Right atrium auricular region (tissue), 2 donors: ENCODE data around the gene SSX2B. TPM values are rescaled to one million over a fixed set of nuclear protein-coding genes. Genes with fewer than 3 reads are reported as not detected.
"Not testable (repeated sequence)": the region's sequence is repeated elsewhere in the genome, so short reads cannot be mapped to it uniquely, and the experiment has no call there.

Experiments used
- DNase-seq: peaks from one replicate; pipeline ENCODE4 v3.0.0-alpha.2; 2019; ENCODE audit warnings: low spot score
- H3K27ac ChIP-seq, 2 donors: fragments of 200-600 bp; sonication (generic); 1 replicate in 1 of 2; 2 replicates in 1 of 2; pipeline ENCODE4 v1.5.1; 2016 to 2019
- H3K27me3 ChIP-seq, 2 donors: fragments of 200-600 bp; sonication (generic); one replicate each; pipeline versions ENCODE4 v1.5.1 to v1.6.0; 2017 to 2019
- H3K36me3 ChIP-seq: fragments of 200-600 bp; sonication (generic); one replicate; pipeline ENCODE4 v1.5.1; 2016
- H3K4me1 ChIP-seq, 2 donors: fragments of 200-600 bp; sonication (generic); one replicate each; pipeline versions ENCODE4 v1.5.1 to v1.6.0; 2017 to 2019
- H3K4me3 ChIP-seq, 2 donors: fragments of 200-600 bp; sonication (generic); 1 replicate in 1 of 2; 2 replicates in 1 of 2; pipeline ENCODE4 v1.5.1; 2017 to 2019; ENCODE audit warnings: mild to moderate bottlenecking in 1 of 2, moderate library complexity in 1 of 2
- H3K9me3 ChIP-seq, 2 donors: fragments of 200-600 bp; sonication (generic); one replicate each; pipeline ENCODE4 v1.5.1; 2019
- total RNA-seq, 2 donors: library from RNA; depleted of rRNA; stranded (reverse); fragments of >200 nt; gene quantifications; one replicate each; pipeline ENCODE4 v1.1.0, GENCODE V29; 2016

SSX2B gene, protein sequence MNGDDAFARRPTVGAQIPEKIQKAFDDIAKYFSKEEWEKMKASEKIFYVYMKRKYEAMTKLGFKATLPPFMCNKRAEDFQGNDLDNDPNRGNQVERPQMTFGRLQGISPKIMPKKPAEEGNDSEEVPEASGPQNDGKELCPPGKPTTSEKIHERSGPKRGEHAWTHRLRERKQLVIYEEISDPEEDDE
- total RNA-seq: not detected

DNA sequence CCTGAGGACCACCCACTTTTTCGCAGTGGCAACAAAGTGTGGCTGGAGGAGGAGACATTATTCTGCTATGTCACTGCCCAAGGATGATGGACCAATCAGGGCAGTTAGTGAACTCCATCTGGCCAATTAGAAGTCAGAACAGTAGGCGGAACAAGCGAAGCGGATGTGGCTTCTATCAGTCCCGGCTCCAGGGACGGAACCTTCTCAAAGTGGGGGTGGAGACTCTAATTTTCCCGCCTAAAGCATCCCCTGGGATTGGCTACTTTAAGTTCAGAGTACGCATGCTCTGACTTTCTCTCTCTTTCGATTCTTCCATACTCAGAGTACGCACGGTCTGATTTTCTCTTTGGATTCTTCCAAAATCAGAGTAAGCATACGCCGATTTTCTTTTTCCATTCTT lies at the start of gene SSX2B:
Gene SSX2B, plus strand, starts transcription at position 301 of the 400 bp plus-strand sequence. CDS start 1,429 bp downstream, outside the sequence.
- H3K9me3 ChIP-seq, H3K36me3 ChIP-seq, H3K27me3 ChIP-seq, DNase-seq, H3K4me3 ChIP-seq, H3K27ac ChIP-seq, H3K4me1 ChIP-seq: not testable (repeated sequence)

DNA sequence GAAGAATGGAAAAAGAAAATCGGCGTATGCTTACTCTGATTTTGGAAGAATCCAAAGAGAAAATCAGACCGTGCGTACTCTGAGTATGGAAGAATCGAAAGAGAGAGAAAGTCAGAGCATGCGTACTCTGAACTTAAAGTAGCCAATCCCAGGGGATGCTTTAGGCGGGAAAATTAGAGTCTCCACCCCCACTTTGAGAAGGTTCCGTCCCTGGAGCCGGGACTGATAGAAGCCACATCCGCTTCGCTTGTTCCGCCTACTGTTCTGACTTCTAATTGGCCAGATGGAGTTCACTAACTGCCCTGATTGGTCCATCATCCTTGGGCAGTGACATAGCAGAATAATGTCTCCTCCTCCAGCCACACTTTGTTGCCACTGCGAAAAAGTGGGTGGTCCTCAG lies 44.0 kb upstream of the SSX2B start, which contains the start of gene SSX2:
Gene SSX2, minus strand, starts transcription at position 101 of the 400 bp plus-strand sequence. CDS start 1,429 bp downstream, outside the sequence.
- not testable (repeated sequence) for H3K27ac ChIP-seq, H3K4me3 ChIP-seq, H3K36me3 ChIP-seq, H3K4me1 ChIP-seq, H3K27me3 ChIP-seq, DNase-seq, H3K9me3 ChIP-seq

DNA sequence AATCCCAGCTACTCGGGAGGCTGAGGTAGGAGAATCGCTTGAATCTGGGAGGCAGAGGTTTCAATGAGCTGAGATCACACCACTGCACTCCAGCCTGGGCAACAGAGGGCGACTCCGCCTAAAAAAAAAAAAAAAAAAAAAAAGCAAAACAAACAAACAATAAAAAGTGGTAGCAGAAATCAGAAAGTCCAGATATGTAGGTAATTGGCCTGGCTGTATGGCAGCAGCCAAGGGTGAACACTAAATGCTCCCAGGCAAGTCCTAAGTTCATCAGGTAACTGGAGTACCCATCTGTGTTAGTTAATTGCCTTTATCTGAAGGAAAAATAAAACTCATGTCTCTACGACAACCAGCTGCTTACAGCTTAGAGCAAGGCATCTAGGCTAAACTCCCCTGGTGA lies 14.9 kb downstream of the SSX2B start:
- not testable (repeated sequence) for DNase-seq, H3K9me3 ChIP-seq, H3K4me1 ChIP-seq, H3K36me3 ChIP-seq, H3K4me3 ChIP-seq, H3K27ac ChIP-seq, H3K27me3 ChIP-seq

DNA sequence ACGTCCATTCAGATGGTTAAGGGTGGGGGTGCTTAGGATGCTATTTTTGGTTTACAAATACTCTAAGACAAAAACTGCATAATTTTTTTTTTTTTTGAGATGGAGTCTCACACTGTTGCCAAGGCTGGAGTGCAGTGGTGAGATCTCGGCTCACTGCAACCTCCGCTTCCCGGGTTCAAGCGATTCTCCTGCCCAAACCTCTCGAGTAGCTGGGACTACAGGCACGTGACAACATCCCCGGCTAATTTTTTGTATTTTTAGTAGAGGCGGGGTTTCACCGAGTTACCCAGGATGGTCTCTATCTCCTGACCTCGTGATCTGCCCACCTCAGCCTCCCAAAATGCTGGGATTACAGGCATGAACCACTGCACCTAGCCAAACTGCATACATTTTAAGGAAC lies 22.5 kb downstream of the SSX2B start:
- not testable (repeated sequence) for H3K36me3 ChIP-seq, H3K4me1 ChIP-seq, H3K4me3 ChIP-seq, DNase-seq, H3K27ac ChIP-seq, H3K27me3 ChIP-seq, H3K9me3 ChIP-seq

DNA sequence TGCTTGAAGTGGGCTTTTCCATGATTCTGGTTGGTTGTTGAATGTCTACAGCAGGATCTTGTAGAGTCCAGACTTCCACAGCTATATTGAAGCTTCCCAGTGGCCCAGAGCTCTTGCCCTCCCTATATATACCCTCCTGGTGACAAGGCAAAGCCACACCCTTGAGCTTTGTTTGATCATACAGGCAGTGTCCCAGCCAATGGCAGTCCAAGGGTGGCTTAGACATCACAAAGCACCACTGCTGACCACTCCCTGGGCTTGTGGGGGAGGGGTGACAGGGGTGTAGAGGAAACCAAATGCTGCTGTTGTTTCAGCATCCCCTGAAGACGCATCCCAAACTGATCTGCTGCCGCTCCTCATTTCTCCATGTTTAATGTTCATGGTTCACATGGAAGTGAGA lies 46.3 kb downstream of the SSX2B start, which contains the start of gene SPANXN5:
Gene SPANXN5, minus strand, starts transcription at position 101 of the 400 bp plus-strand sequence. Its CDS starts 79 bp downstream, at position 22.
- H3K36me3 ChIP-seq, DNase-seq, H3K4me1 ChIP-seq, H3K9me3 ChIP-seq, H3K27me3 ChIP-seq, H3K27ac ChIP-seq, H3K4me3 ChIP-seq: not testable (repeated sequence)

DNA sequence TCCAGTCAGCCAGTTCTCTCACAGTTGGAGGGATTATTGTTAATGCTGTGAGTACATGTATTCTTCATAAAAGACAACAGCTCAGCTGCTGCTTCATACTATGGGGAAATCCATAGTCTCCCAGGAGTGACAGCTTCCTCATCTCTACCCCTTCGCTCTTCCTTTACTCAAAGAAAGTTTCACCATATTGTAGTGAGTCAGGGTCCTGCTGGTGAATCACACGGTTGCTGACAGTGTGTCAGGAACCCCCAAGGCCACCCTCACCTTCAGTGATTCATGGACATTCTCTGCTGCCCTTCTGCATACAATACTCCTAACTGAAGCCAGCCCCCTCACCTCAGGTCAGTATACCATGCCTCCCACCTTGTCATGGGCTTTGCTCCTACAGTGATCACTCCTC lies 53.8 kb downstream of the SSX2B start:
- not testable (repeated sequence) for DNase-seq, H3K27ac ChIP-seq, H3K9me3 ChIP-seq, H3K36me3 ChIP-seq, H3K4me1 ChIP-seq, H3K4me3 ChIP-seq, H3K27me3 ChIP-seq

Other genes starting within 250 kb of the SSX2B start
- gene XAGE1B, start 234.2 kb upstream of the SSX2B start, total RNA-seq: 1 to 10 TPM in 1 of 2 donors, not detected in 1; 1.1 TPM
- gene SSX7, start 96.4 kb upstream of the SSX2B start, total RNA-seq: not detected
- not detected for gene SSX2, start 44.1 kb upstream of the SSX2B start, total RNA-seq
- not detected for gene SPANXN5, start 46.2 kb downstream of the SSX2B start, total RNA-seq
- gene XAGE5, start 60.0 kb downstream of the SSX2B start, total RNA-seq: not detected
- not detected for gene XAGE3, start 116.8 kb downstream of the SSX2B start, total RNA-seq
- 10 to 100 TPM; 11.2 to 11.9 TPM for gene FAM156B, start 146.1 kb downstream of the SSX2B start, total RNA-seq
- gene FAM156A, start 207.3 kb downstream of the SSX2B start, total RNA-seq: 1 to 10 TPM; 4.3 to 8.7 TPM